NCI-H748 treated with DMSO at 0.1 percent for 48 hours (cell line): Measurements from ENCODE around the gene LAPTM5.
"Not testable (repeated sequence)": the region's sequence is repeated elsewhere in the genome, so short reads cannot be mapped to it uniquely, and the experiment has no call there.

Experiments
- DNase-seq: peaks from one replicate; lab custom pipeline; 2025; lab: John Stamatoyannopoulos, UW

The LAPTM5 gene

GRCh38 chr1:30770150-30770549 is 12.6 kb upstream of the LAPTM5 start:
- no peak for DNase-seq

GRCh38 chr1:30768830-30769718 is 11.5 kb upstream of the LAPTM5 start:
- no peak for DNase-seq

- no peak for DNase-seq
Measured at GRCh38 chr1:30768159-30768829, 10.7 kb upstream of the LAPTM5 start.

- DNase-seq: not testable (repeated sequence)
Measured at GRCh38 chr1:30766948-30767347, 9.4 kb upstream of the LAPTM5 start.

- no peak for DNase-seq
Measured at GRCh38 chr1:30765556-30766434, 8.2 kb upstream of the LAPTM5 start.

GRCh38 chr1:30764939-30765555 is 7.5 kb upstream of the LAPTM5 start:
- DNase-seq: no peak

GRCh38 chr1:30764396-30764795 is 6.8 kb upstream of the LAPTM5 start:
- DNase-seq: no peak

GRCh38 chr1:30763651-30764248 is 6.2 kb upstream of the LAPTM5 start:
- no peak for DNase-seq

- DNase-seq: no peak
Measured at GRCh38 chr1:30762930-30763650, 5.5 kb upstream of the LAPTM5 start.

GRCh38 chr1:30762152-30762929 is 4.8 kb upstream of the LAPTM5 start:
- no peak for DNase-seq

- no peak for DNase-seq
Measured at GRCh38 chr1:30761381-30762151, 4.0 kb upstream of the LAPTM5 start.

- no peak for DNase-seq
Measured at GRCh38 chr1:30760596-30761324, 3.2 kb upstream of the LAPTM5 start.

- no peak for DNase-seq
Measured at GRCh38 chr1:30759718-30760281, 2.2 kb upstream of the LAPTM5 start.

GRCh38 chr1:30758785-30759380 is 1.3 kb upstream of the LAPTM5 start:
- no peak for DNase-seq

- no peak for DNase-seq
Measured at GRCh38 chr1:30758121-30758688, 631 bp upstream of the LAPTM5 start.

GRCh38 chr1:30756545-30757351 is 826 bp downstream of the LAPTM5 start:
- no peak for DNase-seq

- DNase-seq: no peak
Measured at GRCh38 chr1:30756206-30756544, 1.4 kb downstream of the LAPTM5 start.
